ENCODE results near the gene CRMP1. TPM values are rescaled to one million over a fixed set of nuclear protein-coding genes. Genes with fewer than 3 reads are reported as not detected.

CRMP1 gene
- total and polyA plus RNA-seq, 2 of the 8 experiments (the other 6 are each of a cell fraction or from before 2014, with no cell fraction given): 120 to 131 TPM

- no peak overlapping the region for H4K5ac ChIP-seq (ENCODE audit: insufficient read length, low read depth, low read length)
- H3K4me2 ChIP-seq (ENCODE audit: insufficient read depth in 1 of 2, low read depth in 2 of 2, low read length in 2 of 2): peak overlapping the region; percentile 73 to 91
- H2BK120ac ChIP-seq (replicated peaks; ENCODE audit: low read depth, low read length): no peak overlapping the region
- no peak overlapping the region for H2AFZ ChIP-seq (ENCODE audit: low read length)
- H3K56ac ChIP-seq (replicated peaks; ENCODE audit: insufficient read length, low read depth, low read length): no peak overlapping the region
- peaks cover 11% of the 10 kb centered on the region for H3K79me1 ChIP-seq (ENCODE audit: low read depth, low read length)
- H3K27me3 ChIP-seq (replicated peaks in 1 of 4; ENCODE audit: control insufficient read depth in 3 of 4, extremely low read depth in 1 of 4, insufficient read depth in 3 of 4, low read length in 3 of 4): peaks cover 11 to 26% (median 23%) of the 10 kb centered on the region in 4 experiments
- H2BK12ac ChIP-seq (ENCODE audit: low read depth, low read length): 0 out of 2 replicates have a peak overlapping the region, but pooled peaks have one; percentile 4
- H3K4me3 ChIP-seq (ENCODE audit: extremely low read depth in 1 of 4, insufficient read depth in 2 of 4, low read depth in 3 of 4, low read length in 4 of 4): peak overlapping the region; percentile 71 to 98 (median 74)
- no peaks in the 10 kb centered on the region for H3K9me3 ChIP-seq (ENCODE audit: insufficient read depth in 2 of 2, low read depth in 1 of 2, low read length in 1 of 2)
- 0 out of 2 replicates have a peak overlapping the region, but pooled peaks have one; percentile 17 for H2AK5ac ChIP-seq (ENCODE audit: low read depth, low read length)
- peaks cover 43 to 51% of the 10 kb centered on the region in 2 experiments for H4K20me1 ChIP-seq (replicated peaks in 1 of 2; ENCODE audit: control insufficient read depth in 1 of 2, insufficient read depth in 2 of 2, low read length in 2 of 2)
- no peak overlapping the region for H4K91ac ChIP-seq (replicated peaks; ENCODE audit: insufficient read length, low read length)
- FAIRE-seq: no peak
- peaks cover 22 to 39% (median 29%) of the 10 kb centered on the region in 4 experiments for H3K4me1 ChIP-seq (replicated peaks in 1 of 4; ENCODE audit: control insufficient read depth in 3 of 4, insufficient read depth in 4 of 4, low read length in 3 of 4)
- peaks cover 19% of the 10 kb centered on the region; the same call in 1 of the 2 replicates for H3K23me2 ChIP-seq (ENCODE audit: low read depth, low read length)
- no peak overlapping the region for H2BK5ac ChIP-seq (ENCODE audit: low read depth, low read length)
- no peak overlapping the region for H2BK20ac ChIP-seq (ENCODE audit: low read length)
- no peak overlapping the region; the same call in 1 of the 2 replicates for H3K18ac ChIP-seq (ENCODE audit: extremely low read depth, low read length)
- TF ChIP-seq RFX5 (IDR thresholded peaks at IDR 0.05; ENCODE audit: borderline replicate concordance, low read depth, low read length) (no peak), GTF2F1 (IDR thresholded peaks at IDR 0.05; ENCODE audit: borderline replicate concordance, low read depth, low read length) (no peak), USF2 (IDR thresholded peaks at IDR 0.05; ENCODE audit: low read length) (no peak), ASH2L (IDR thresholded peaks at IDR 0.05; ENCODE audit: low read length) (no peak), JUN (IDR thresholded peaks at IDR 0.05; ENCODE audit: low read depth, low read length) (no peak)
- H3K14ac ChIP-seq (ENCODE audit: insufficient read length): no peak overlapping the region
- WGBS, 2 experiments (ENCODE audit: extremely low coverage in 1 of 2, insufficient coverage in 1 of 2, insufficient read length in 1 of 2, insufficient replicate concordance in 2 of 2, low coverage in 1 of 2, low lambda C conversion rate in 2 of 2, missing lambda C conversion rate in 1 of 2): 24% methylated on average over 8 of the region's 8 CpGs; no CpG with 5 or more reads in 1 of the 2 experiments
- no peak for DNase-seq (ENCODE audit: low read depth in 1 of 2, low spot score in 2 of 2)
- H2BK15ac ChIP-seq (ENCODE audit: low read length): no peak overlapping the region
- POLR2A ChIA-PET (ENCODE audit: partially characterized antibody): interaction anchor here (0.6 to 1.7 kb wide), 9 partner anchors 8 to 93 kb away, joined by 3 to 7 read pairs (median 3); no protein-coding TSS in a partner anchor
- H3K23ac ChIP-seq (ENCODE audit: insufficient read length): no peak overlapping the region
- H3K27ac ChIP-seq (ENCODE audit: low read depth, low read length): no peak overlapping the region
- no peaks in the 10 kb centered on the region for H3K36me3 ChIP-seq (ENCODE audit: control insufficient read depth in 2 of 4, insufficient read depth in 4 of 4, low read length in 3 of 4)
- no peak overlapping the region for H4K8ac ChIP-seq (ENCODE audit: extremely low read depth, insufficient read depth, low read length)
- 0 out of 7 replicates have a peak overlapping the region, but pooled peaks of 2 of the 4 experiments have one; percentile 8 to 56 for H3K9ac ChIP-seq (replicated peaks in 1 of 4; ENCODE audit: extremely low read depth in 1 of 4, low read depth in 3 of 4, low read length in 3 of 4)
- peaks cover 10 to 53% of the 10 kb centered on the region in 2 experiments for H3K79me2 ChIP-seq (ENCODE audit: control insufficient read depth in 1 of 2, insufficient read depth in 2 of 2, low read length in 2 of 2)
- CTCF ChIA-PET (ENCODE audit: partially characterized antibody): interaction anchor here (0.6 to 1.9 kb wide), 10 partner anchors 9 to 111 kb away, joined by 3 to 7 read pairs (median 3); no protein-coding TSS in a partner anchor
- H3K4ac ChIP-seq (replicated peaks; ENCODE audit: insufficient read length, low read depth, low read length): peak overlapping the region; percentile 51
Measured at GRCh38 chr4:5887011-5887360, 5.9 kb downstream of the CRMP1 start.

Measured in H1 (cell line).